ENCODE results near the gene MIER2.

MIER2 gene

GRCh38 chr19:326871-327270, 17.7 kb downstream of the MIER2 start:
- Histone ChIP-seq H3K4me3 (ENCODE audit: low read depth, low read length) (no peak overlapping the region), H3K36me3 (peaks cover 81% of the 10 kb centered on the region), H3K27me3 (ENCODE audit: insufficient read depth, low read depth, severe bottlenecking) (no peaks in the 10 kb centered on the region), H3K27ac (no peak overlapping the region), H3K9me3 (ENCODE audit: severe bottlenecking) (peaks cover 10% of the 10 kb centered on the region)
- DNase-seq = no peak
- no peak for TF ChIP-seq CTCF (IDR thresholded peaks at IDR 0.05; ENCODE audit: low read depth, low read length)

GRCh38 chr19:325937-326565, 18.5 kb downstream of the MIER2 start:
- Histone ChIP-seq H3K36me3 (peaks cover 81% of the 10 kb centered on the region), H3K4me3 (ENCODE audit: low read depth, low read length) (no peak overlapping the region), H3K27ac (no peak overlapping the region), H3K9me3 (ENCODE audit: severe bottlenecking) (peaks cover 8% of the 10 kb centered on the region), H3K27me3 (ENCODE audit: insufficient read depth, low read depth, severe bottlenecking) (no peaks in the 10 kb centered on the region)
- TF ChIP-seq CTCF (IDR thresholded peaks at IDR 0.05; ENCODE audit: low read depth, low read length) = no peak
- no peak for DNase-seq

GRCh38 chr19:325173-325936, 19.2 kb downstream of the MIER2 start:
- Histone ChIP-seq H3K27ac (no peak overlapping the region), H3K27me3 (ENCODE audit: insufficient read depth, low read depth, severe bottlenecking) (no peaks in the 10 kb centered on the region), H3K4me3 (ENCODE audit: low read depth, low read length) (no peak overlapping the region), H3K36me3 (peaks cover 81% of the 10 kb centered on the region), H3K9me3 (ENCODE audit: severe bottlenecking) (peaks cover 8% of the 10 kb centered on the region)
- DNase-seq = no peak
- TF ChIP-seq CTCF (IDR thresholded peaks at IDR 0.05; ENCODE audit: low read depth, low read length) = no peak

GRCh38 chr19:324716-325115, 19.9 kb downstream of the MIER2 start:
- H3K36me3 ChIP-seq = peaks cover 78% of the 10 kb centered on the region

GRCh38 chr19:322616-323015, 22.0 kb downstream of the MIER2 start:
- H3K27ac ChIP-seq = no peak overlapping the region
- no peaks in the 10 kb centered on the region for H3K9me3 ChIP-seq (ENCODE audit: severe bottlenecking)
- TF ChIP-seq CTCF (IDR thresholded peaks at IDR 0.05; ENCODE audit: low read depth, low read length) = no peak
- no peak for DNase-seq
- no peak overlapping the region for H3K4me3 ChIP-seq (ENCODE audit: low read depth, low read length)
- no peaks in the 10 kb centered on the region for H3K27me3 ChIP-seq (ENCODE audit: insufficient read depth, low read depth, severe bottlenecking)
- H3K36me3 ChIP-seq = peaks cover 70% of the 10 kb centered on the region

More at GRCh38 chr19:324716-325115, 19.9 kb downstream of the MIER2 start:
- no peak for DNase-seq
- Histone ChIP-seq H3K9me3 (ENCODE audit: severe bottlenecking) (peaks cover 8% of the 10 kb centered on the region), H3K27me3 (ENCODE audit: insufficient read depth, low read depth, severe bottlenecking) (no peaks in the 10 kb centered on the region), H3K4me3 (ENCODE audit: low read depth, low read length) (no peak overlapping the region), H3K27ac (no peak overlapping the region)
- TF ChIP-seq CTCF (IDR thresholded peaks at IDR 0.05; ENCODE audit: low read depth, low read length) = no peak

Data from WERI-Rb-1 (cell line).